ENCODE data around the gene GPR179. TPM values are rescaled to one million over a fixed set of nuclear protein-coding genes. Genes with fewer than 3 reads are reported as not detected.
A peak's percentile ranks its signal among the peaks of the same experiment; 100 is the strongest.

The GPR179 gene
- total RNA-seq, 1 experiment from 2014 or later: 0.09 TPM

GRCh38 chr17:38329284-38329683 lies 14.5 kb downstream of the GPR179 start:
- H3K36me3 Mint-ChIP-seq: no peaks in the 10 kb centered on the region
- no peak overlapping the region for H3K4me3 Mint-ChIP-seq
- peaks cover 35% of the 10 kb centered on the region for H3K4me1 Mint-ChIP-seq

GRCh38 chr17:38328620-38329019 lies 15.1 kb downstream of the GPR179 start:
- Mint-ChIP-seq H3K4me3 (no peak overlapping the region), H3K9me3 (no peaks in the 10 kb centered on the region), H3K4me1 (peaks cover 39% of the 10 kb centered on the region), H3K36me3 (peaks cover 3% of the 10 kb centered on the region; the same call in 1 of the 2 replicates), H3K27ac (0 out of 2 replicates have a peak overlapping the region, but pooled peaks have one; percentile 23), H3K27me3 (ENCODE audit: low read depth) (no peaks in the 10 kb centered on the region)
- POLR2A ChIA-PET: interaction anchor here (0.6 kb wide), 1 partner anchor 56 kb away, joined by 3 read pairs; no protein-coding TSS in a partner anchor
- CTCF ChIA-PET: interaction anchor here (1.8 to 10.4 kb wide), 2 partner anchors 17 to 86 kb away, joined by 8 to 221 read pairs; partner anchors contain the start of gene GPR179
- no peak for ATAC-seq
- DNase-seq (ENCODE audit: low spot score): no peak
- TF ChIP-seq NFE2L1 (CRISPR knock-in tag; IDR thresholded peaks at IDR 0.05) (no peak), SOX15 (CRISPR knock-in tag; IDR thresholded peaks at IDR 0.05) (no peak), E2F1 (CRISPR knock-in tag; IDR thresholded peaks at IDR 0.05) (no peak), ZNF425 (CRISPR knock-in tag; conservative IDR thresholded peaks at IDR 0.05) (no peak)

More at GRCh38 chr17:38329284-38329683, 14.5 kb downstream of the GPR179 start:
- ChIA-PET CTCF (interaction anchor here (1.8 to 10.4 kb wide), 2 partner anchors 16 to 85 kb away, joined by 8 to 221 read pairs; partner anchors contain the start of gene GPR179), POLR2A (interaction anchor here (0.6 kb wide), 2 partner anchors 57 to 90 kb away, joined by 3 read pairs; no protein-coding TSS in a partner anchor)
- H3K9me3 Mint-ChIP-seq: no peaks in the 10 kb centered on the region
- TF ChIP-seq ZNF532 (CRISPR knock-in tag; IDR thresholded peaks at IDR 0.05; ENCODE audit: borderline replicate concordance): no peak
- no peak for TF ChIP-seq NFATC4 (CRISPR knock-in tag; IDR thresholded peaks at IDR 0.05)
- TF ChIP-seq RORB (CRISPR knock-in tag; IDR thresholded peaks at IDR 0.05): no peak
- TF ChIP-seq ETV6 (CRISPR knock-in tag; IDR thresholded peaks at IDR 0.05): no peak
- TF ChIP-seq ZNF425 (CRISPR knock-in tag; conservative IDR thresholded peaks at IDR 0.05): no peak
- no peak for TF ChIP-seq ZNF416 (CRISPR knock-in tag; IDR thresholded peaks at IDR 0.05)
- TF ChIP-seq FOXP1 (CRISPR knock-in tag; IDR thresholded peaks at IDR 0.05; ENCODE audit: borderline replicate concordance): no peak
- no peak for TF ChIP-seq CDX4 (CRISPR knock-in tag; IDR thresholded peaks at IDR 0.05; ENCODE audit: borderline replicate concordance)
- no peak for TF ChIP-seq ZNF219 (CRISPR knock-in tag; IDR thresholded peaks at IDR 0.05; ENCODE audit: borderline replicate concordance)
- H3K27me3 Mint-ChIP-seq (ENCODE audit: low read depth): no peaks in the 10 kb centered on the region
- DNase-seq (ENCODE audit: low spot score) (no peak), ATAC-seq (no peak)
- 0 out of 2 replicates have a peak overlapping the region, but pooled peaks have one; percentile 54 for H3K27ac Mint-ChIP-seq
